HEK293 (cell line): ENCODE measurements around the gene ASMTL.

Source experiments
- CTCF ChIA-PET: fragments of 350-600 bp; formaldehyde crosslinking; extraction: SDS; loops from one replicate; lab custom pipeline; 2021; ENCODE audit warnings: antibody characterized with exemption; lab: Yijun Ruan, JAX
- POLR2A ChIA-PET: fragments of 300-600 bp; formaldehyde crosslinking; extraction: SDS; loops from one replicate; lab custom pipeline; 2020; ENCODE audit warnings: antibody characterized with exemption, inconsistent platforms; lab: Yijun Ruan, JAX
- H3K27ac ChIP-seq: fragments of 200-500 bp; sonication (Bioruptor generic); 2 replicates; pipeline ENCODE4 v1.5.1; 2014; ENCODE audit warnings: low read depth, low read length, control low read depth, inconsistent platforms; ENCODE audit errors: extremely low read depth
- H3K36me3 ChIP-seq, 2 experiments: fragments of 200-500 bp in 1 of 2; sonication (Bioruptor generic) in 1 of 2; 1 replicate in 1 of 2; 2 replicates in 1 of 2; pipeline ENCODE4 v1.5.1; 2014 to 2017; ENCODE audit warnings: inconsistent platforms in 2 of 2, low read length in 2 of 2; ENCODE audit not compliant: control insufficient read depth in 2 of 2, insufficient read depth in 1 of 2
- H3K4me1 ChIP-seq: fragments of 200-500 bp; sonication (Bioruptor generic); 2 replicates; pipeline ENCODE4 v1.5.1; 2014; ENCODE audit warnings: mild to moderate bottlenecking, low read length, inconsistent platforms; ENCODE audit not compliant: control insufficient read depth, insufficient read depth
- H3K4me3 ChIP-seq: 2 replicates; pipeline ENCODE4 v1.5.1; 2011; ENCODE audit warnings: low read depth, mild to moderate bottlenecking, control low read depth, low read length, moderate library complexity
- H3K9me3 ChIP-seq: fragments of 200-500 bp; sonication (Bioruptor generic); 2 replicates; pipeline ENCODE4 v1.5.1; 2014; ENCODE audit warnings: low read depth, low read length, inconsistent platforms; ENCODE audit not compliant: control insufficient read depth, insufficient read depth
- BCL6B ChIP-seq: fragments of 450-650 bp; formaldehyde crosslinking; IDR thresholded peaks from 2 replicates; pipeline ENCODE4 v1.5.1; 2017; ENCODE audit warnings: missing biosample characterization, missing genetic modification characterization
- GLI4 ChIP-seq: fragments of 450-650 bp; formaldehyde crosslinking; IDR thresholded peaks from 2 replicates; pipeline ENCODE4 v1.5.1; 2016; ENCODE audit warnings: missing biosample characterization, missing genetic modification characterization
- MZF1 ChIP-seq: fragments of 450-650 bp; formaldehyde crosslinking; IDR thresholded peaks from 2 replicates; pipeline ENCODE4 v1.5.1; 2017; ENCODE audit warnings: missing biosample characterization, missing genetic modification characterization, borderline replicate concordance
- SALL2 ChIP-seq: fragments of 450-650 bp; formaldehyde crosslinking; IDR thresholded peaks from 2 replicates; pipeline ENCODE4 v1.5.0; 2017; ENCODE audit warnings: missing biosample characterization, mild to moderate bottlenecking, missing genetic modification characterization, borderline replicate concordance
- SETDB1 ChIP-seq: IDR thresholded peaks from one replicate; pipeline ENCODE4 v1.6.1; 2017; ENCODE audit warnings: mild to moderate bottlenecking, low read length, moderate library complexity, mixed read lengths; ENCODE audit not compliant: insufficient read length
- TCF7L2 ChIP-seq: IDR thresholded peaks from 2 replicates; pipeline ENCODE4 v1.6.1; 2011; ENCODE audit warnings: low read depth, mild to moderate bottlenecking, inconsistent platforms, low read length, moderate library complexity, borderline replicate concordance
- YY2 ChIP-seq: fragments of 450-650 bp; formaldehyde crosslinking; IDR thresholded peaks from 2 replicates; pipeline ENCODE4 v1.5.1; 2016; ENCODE audit warnings: missing biosample characterization, missing genetic modification characterization
- ZBTB10 ChIP-seq: fragments of 450-650 bp; formaldehyde crosslinking; IDR thresholded peaks from 2 replicates; pipeline ENCODE4 v1.5.1; 2016; ENCODE audit warnings: missing biosample characterization, missing genetic modification characterization
- ZBTB49 ChIP-seq: fragments of 450-650 bp; formaldehyde crosslinking; IDR thresholded peaks from 2 replicates; pipeline ENCODE4 v1.5.1; 2016; ENCODE audit warnings: missing biosample characterization, missing genetic modification characterization, low read depth
- ZNF112 ChIP-seq: fragments of 450-650 bp; formaldehyde crosslinking; IDR thresholded peaks from 2 replicates; pipeline ENCODE4 v1.5.0; 2017; ENCODE audit warnings: missing biosample characterization, missing genetic modification characterization
- ZNF121 ChIP-seq: fragments of 450-650 bp; formaldehyde crosslinking; IDR thresholded peaks from 2 replicates; pipeline ENCODE4 v1.5.1; 2016; ENCODE audit warnings: missing biosample characterization, missing genetic modification characterization
- ZNF202 ChIP-seq: fragments of 450-650 bp; formaldehyde crosslinking; IDR thresholded peaks from 2 replicates; pipeline ENCODE4 v1.5.1; 2016; ENCODE audit warnings: missing biosample characterization, missing genetic modification characterization, borderline replicate concordance
- ZNF248 ChIP-seq: fragments of 450-650 bp; formaldehyde crosslinking; IDR thresholded peaks from 2 replicates; pipeline ENCODE4 v1.5.1; 2017; ENCODE audit warnings: missing biosample characterization, missing genetic modification characterization
- ZNF510 ChIP-seq: fragments of 450-650 bp; formaldehyde crosslinking; IDR thresholded peaks from 2 replicates; pipeline ENCODE4 v1.5.1; 2018; ENCODE audit warnings: mild to moderate bottlenecking, missing genetic modification characterization, missing biosample characterization; ENCODE audit not compliant: insufficient replicate concordance
- ZNF530 ChIP-seq: fragments of 450-650 bp; formaldehyde crosslinking; IDR thresholded peaks from 2 replicates; pipeline ENCODE4 v1.5.1; 2016; ENCODE audit warnings: low read depth, missing biosample characterization, missing genetic modification characterization
- ZNF600 ChIP-seq: fragments of 450-650 bp; formaldehyde crosslinking; IDR thresholded peaks from 2 replicates; pipeline ENCODE4 v1.5.1; 2016; ENCODE audit warnings: missing biosample characterization, missing genetic modification characterization
- ZNF658 ChIP-seq: fragments of 450-650 bp; formaldehyde crosslinking; IDR thresholded peaks from 2 replicates; pipeline ENCODE4; 2016; ENCODE audit warnings: missing biosample characterization, missing genetic modification characterization
- ZNF837 ChIP-seq: fragments of 450-650 bp; formaldehyde crosslinking; IDR thresholded peaks from 2 replicates; pipeline ENCODE4 v1.5.1; 2016; ENCODE audit warnings: missing biosample characterization, missing genetic modification characterization
- ZSCAN16 ChIP-seq: fragments of 450-650 bp; formaldehyde crosslinking; IDR thresholded peaks from 2 replicates; pipeline ENCODE4 v1.5.1; 2016; ENCODE audit warnings: missing biosample characterization, missing genetic modification characterization
- ZSCAN30 ChIP-seq: fragments of 450-650 bp; IDR thresholded peaks from 2 replicates; pipeline ENCODE4 v1.5.1; 2018; ENCODE audit warnings: missing biosample characterization, mild to moderate bottlenecking, missing genetic modification characterization, moderate library complexity
- TF ChIP-seq, protein P1 (sequence below): fragments of 450-650 bp; formaldehyde crosslinking; IDR thresholded peaks from 2 replicates; pipeline ENCODE4 v1.5.1; 2016; ENCODE audit warnings: missing biosample characterization, missing genetic modification characterization

The ASMTL gene

GRCh38 chrX:1433646-1434357 is 18.9 kb downstream of the ASMTL start:
- TF ChIP-seq TCF7L2: no peak
- TF ChIP-seq ZNF248: no peak
- TF ChIP-seq GLI4 (tag by site-specific recombination): no peak
- no peak for TF ChIP-seq ZSCAN16
- no peak for TF ChIP-seq MZF1
- TF ChIP-seq ZNF530 (tag by site-specific recombination): no peak
- TF ChIP-seq ZNF837 (tag by site-specific recombination): no peak
- TF ChIP-seq SALL2 (tag by site-specific recombination): no peak
- TF ChIP-seq, protein P1, sequence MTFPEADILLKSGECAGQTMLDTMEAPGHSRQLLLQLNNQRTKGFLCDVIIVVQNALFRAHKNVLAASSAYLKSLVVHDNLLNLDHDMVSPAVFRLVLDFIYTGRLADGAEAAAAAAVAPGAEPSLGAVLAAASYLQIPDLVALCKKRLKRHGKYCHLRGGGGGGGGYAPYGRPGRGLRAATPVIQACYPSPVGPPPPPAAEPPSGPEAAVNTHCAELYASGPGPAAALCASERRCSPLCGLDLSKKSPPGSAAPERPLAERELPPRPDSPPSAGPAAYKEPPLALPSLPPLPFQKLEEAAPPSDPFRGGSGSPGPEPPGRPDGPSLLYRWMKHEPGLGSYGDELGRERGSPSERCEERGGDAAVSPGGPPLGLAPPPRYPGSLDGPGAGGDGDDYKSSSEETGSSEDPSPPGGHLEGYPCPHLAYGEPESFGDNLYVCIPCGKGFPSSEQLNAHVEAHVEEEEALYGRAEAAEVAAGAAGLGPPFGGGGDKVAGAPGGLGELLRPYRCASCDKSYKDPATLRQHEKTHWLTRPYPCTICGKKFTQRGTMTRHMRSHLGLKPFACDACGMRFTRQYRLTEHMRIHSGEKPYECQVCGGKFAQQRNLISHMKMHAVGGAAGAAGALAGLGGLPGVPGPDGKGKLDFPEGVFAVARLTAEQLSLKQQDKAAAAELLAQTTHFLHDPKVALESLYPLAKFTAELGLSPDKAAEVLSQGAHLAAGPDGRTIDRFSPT (tag by site-specific recombination): no peak
- POLR2A ChIA-PET: no interaction called here
- Histone ChIP-seq H3K4me3 (no peak overlapping the region), H3K4me1 (no peaks in the 10 kb centered on the region), H3K27ac (no peak overlapping the region), H3K9me3 (no peaks in the 10 kb centered on the region), H3K36me3 (peaks cover 0 to 37% of the 10 kb centered on the region in 2 experiments; a peak in 2 of 3 replicates)
- CTCF ChIA-PET: no interaction called here

DNA sequence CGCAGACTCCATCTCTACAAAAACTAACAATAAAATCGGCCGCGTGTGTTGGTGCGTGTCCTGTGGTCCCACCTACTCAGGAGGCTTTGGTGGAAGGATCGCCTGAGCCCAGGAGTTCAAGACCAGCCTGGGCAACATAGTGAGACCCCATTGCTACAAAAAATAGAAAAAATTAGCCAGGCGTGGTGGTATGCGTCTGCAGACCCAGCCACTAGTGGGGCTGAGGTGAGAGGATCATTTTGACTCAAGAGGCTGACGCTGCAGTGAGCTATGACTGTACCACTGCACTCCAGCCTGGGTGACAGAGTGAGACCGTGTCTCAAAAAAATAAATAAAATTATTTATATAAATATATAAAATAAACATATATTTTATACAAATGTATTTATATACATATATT is 22.3 kb downstream of the ASMTL start:
- TF ChIP-seq SETDB1: no peak
- TF ChIP-seq ZNF121: peak; percentile 65; the same call in 1 of the 2 replicates
- Histone ChIP-seq H3K9me3 (no peaks in the 10 kb centered on the region), H3K36me3 (peaks cover 0 to 29% of the 10 kb centered on the region in 2 experiments; a peak in 2 of 3 replicates), H3K4me1 (no peaks in the 10 kb centered on the region), H3K27ac (no peak overlapping the region), H3K4me3 (no peak overlapping the region)
- POLR2A ChIA-PET: no interaction called here
- CTCF ChIA-PET: no interaction called here

GRCh38 chrX:1427756-1428155 is 25.0 kb downstream of the ASMTL start:
- ChIA-PET POLR2A (no interaction called here), CTCF (no interaction called here)
- Histone ChIP-seq H3K9me3 (no peaks in the 10 kb centered on the region), H3K36me3 (peaks cover 0 to 23% of the 10 kb centered on the region in 2 experiments; a peak in 2 of 3 replicates), H3K4me1 (no peaks in the 10 kb centered on the region), H3K4me3 (no peak overlapping the region), H3K27ac (no peak overlapping the region)
- no peak for TF ChIP-seq YY2 (tag by site-specific recombination)
- no peak for TF ChIP-seq ZNF600
- no peak for TF ChIP-seq ZNF202 (tag by site-specific recombination)
- no peak for TF ChIP-seq ZBTB10 (tag by site-specific recombination)
- no peak for TF ChIP-seq ZNF112 (tag by site-specific recombination)
- no peak for TF ChIP-seq ZNF658 (tag by site-specific recombination)
- TF ChIP-seq BCL6B (tag by site-specific recombination): no peak
- no peak for TF ChIP-seq ZBTB49 (tag by site-specific recombination)
- TF ChIP-seq ZSCAN30: no peak
- TF ChIP-seq ZNF510 (tag by site-specific recombination): no peak
